Activated naive CD4-positive, alpha-beta T cell treated with anti-CD3 and anti-CD28 coated beads, Interleukin-2, amount 10 ng/mL, durations not matched to agents 5 hours and 36 hours (primary cell): Measurements from ENCODE around the gene DPPA2. TPM values are rescaled to one million over a fixed set of nuclear protein-coding genes. Genes with fewer than 3 reads are reported as not detected.

ENCODE experiments used
- total RNA-seq, 2 experiments: library from RNA; stranded (reverse); gene quantifications; one replicate each; pipeline ENCODE4 v1.2.3, GENCODE V29; 2021

Gene DPPA2, protein sequence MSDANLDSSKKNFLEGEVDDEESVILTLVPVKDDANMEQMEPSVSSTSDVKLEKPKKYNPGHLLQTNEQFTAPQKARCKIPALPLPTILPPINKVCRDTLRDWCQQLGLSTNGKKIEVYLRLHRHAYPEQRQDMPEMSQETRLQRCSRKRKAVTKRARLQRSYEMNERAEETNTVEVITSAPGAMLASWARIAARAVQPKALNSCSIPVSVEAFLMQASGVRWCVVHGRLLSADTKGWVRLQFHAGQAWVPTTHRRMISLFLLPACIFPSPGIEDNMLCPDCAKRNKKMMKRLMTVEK
- total RNA-seq, result not detected

DNA sequence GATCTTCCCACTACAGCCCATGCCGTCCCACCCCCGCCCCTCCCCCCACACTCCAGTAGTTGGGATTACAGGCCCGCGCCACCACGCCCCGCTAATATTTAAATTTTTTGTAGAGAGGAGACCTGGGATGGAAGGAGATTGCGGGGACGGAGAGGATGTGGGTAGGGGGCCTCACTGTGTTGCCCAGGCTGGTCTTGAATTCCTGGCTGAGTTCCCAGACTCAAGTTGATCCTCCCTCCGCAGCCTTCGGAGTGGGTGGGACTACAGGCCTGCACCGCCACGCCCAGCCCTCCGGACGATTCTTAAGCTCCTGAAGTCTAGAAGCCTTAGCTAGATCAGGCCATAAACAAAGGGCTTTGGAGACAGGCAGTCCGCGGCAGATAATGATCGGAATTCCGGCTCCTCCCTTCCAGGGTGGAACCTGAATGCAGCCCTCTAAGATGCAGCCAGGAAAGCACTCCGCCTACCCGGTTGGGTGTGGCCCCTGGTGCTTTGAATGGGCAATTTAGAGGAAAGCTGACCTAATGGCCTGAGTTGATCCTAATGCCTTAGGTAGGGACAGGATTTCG is at the start of gene DPPA2:
DPPA2 (minus strand) TSS at position 356 of the 569 bp plus-strand sequence. CDS start 1,975 bp downstream, outside the sequence.

DNA sequence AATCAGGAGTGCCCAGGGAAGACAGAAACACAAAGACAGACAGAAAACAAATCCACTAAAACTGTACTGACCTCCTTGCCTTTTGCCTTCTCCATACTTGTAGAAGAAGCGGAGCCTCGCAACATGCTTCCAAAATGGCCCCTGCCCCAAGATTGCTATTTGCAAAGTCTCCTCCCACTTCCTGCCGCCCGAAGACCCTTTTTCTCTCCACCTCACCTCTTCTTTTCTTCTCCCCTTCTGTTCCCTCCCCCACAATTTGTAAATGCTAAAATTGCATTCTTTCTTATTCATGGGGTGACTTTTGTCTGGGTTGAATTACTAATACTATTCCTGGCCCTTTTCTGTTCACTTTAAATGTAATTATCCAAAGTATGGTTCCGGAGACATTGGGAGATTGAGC is 21.1 kb upstream of the DPPA2 start, which contains the start of gene DPPA4:
DPPA4 (minus strand) TSS at position 154 of the 400 bp plus-strand sequence; CDS start at position 125, 29 bp downstream.

Other genes with a start within 250 kb of the DPPA2 start
- gene MORC1, start 198.4 kb downstream of the DPPA2 start, total RNA-seq, result not detected
- gene C3orf85, start 179.8 kb downstream of the DPPA2 start, total RNA-seq, result not detected
- gene DPPA4, start 21.0 kb upstream of the DPPA2 start, total RNA-seq, result not detected